NK-92 treated with Interleukin-12 subunit alpha and Interleukin-12 subunit beta, amount 100 ng/mL, for 24 hours (cell line): ENCODE results near the gene SPECC1L.

Experiments used
- DNase-seq: peaks from one replicate; lab custom pipeline; 2025; lab: John Stamatoyannopoulos, UW

SPECC1L gene

GRCh38 chr22:24414523-24414922 lies 143.9 kb downstream of the SPECC1L start:
- no peak for DNase-seq

- no peak for DNase-seq
Observed at GRCh38 chr22:24414984-24415945, 144.6 kb downstream of the SPECC1L start.

GRCh38 chr22:24416095-24416494 lies 145.5 kb downstream of the SPECC1L start:
- DNase-seq, result no peak

- DNase-seq, result no peak
Observed at GRCh38 chr22:24416611-24417010, 146.0 kb downstream of the SPECC1L start.

- DNase-seq, result no peak
Observed at GRCh38 chr22:24417200-24417599, 146.6 kb downstream of the SPECC1L start.

- DNase-seq, result no peak
Observed at GRCh38 chr22:24417901-24418641, 147.4 kb downstream of the SPECC1L start.

GRCh38 chr22:24418786-24419474 lies 148.3 kb downstream of the SPECC1L start:
- no peak for DNase-seq

GRCh38 chr22:24419475-24419850 lies 148.8 kb downstream of the SPECC1L start:
- DNase-seq, result no peak

- DNase-seq, result no peak
Observed at GRCh38 chr22:24420072-24420976, 149.7 kb downstream of the SPECC1L start.

- no peak for DNase-seq
Observed at GRCh38 chr22:24420977-24421343, 150.3 kb downstream of the SPECC1L start.

GRCh38 chr22:24421428-24421931 lies 150.8 kb downstream of the SPECC1L start:
- DNase-seq, result no peak

- no peak for DNase-seq
Observed at GRCh38 chr22:24422102-24422665, 151.6 kb downstream of the SPECC1L start.

- DNase-seq, result no peak
Observed at GRCh38 chr22:24423519-24424000, 152.9 kb downstream of the SPECC1L start.

- no peak for DNase-seq
Observed at GRCh38 chr22:24424001-24424900, 153.6 kb downstream of the SPECC1L start.

GRCh38 chr22:24424901-24425775 lies 154.5 kb downstream of the SPECC1L start:
- DNase-seq, result no peak

- DNase-seq, result no peak
Observed at GRCh38 chr22:24426436-24426835, 155.8 kb downstream of the SPECC1L start.

- no peak for DNase-seq
Observed at GRCh38 chr22:24426851-24427499, 156.3 kb downstream of the SPECC1L start.

GRCh38 chr22:24427500-24428164 lies 157.0 kb downstream of the SPECC1L start, which contains the start of gene ADORA2A:
Gene ADORA2A (plus strand): TSS chr22:24427599. CDS start chr22:24433405, 5,806 bp downstream.
- peak; percentile 75 for DNase-seq
